ENCODE data around the gene HIGD2A.
"Not testable (repeated sequence)": the region's sequence is repeated elsewhere in the genome, so short reads cannot be mapped to it uniquely, and the experiment has no call there.

Gene HIGD2A

DNA sequence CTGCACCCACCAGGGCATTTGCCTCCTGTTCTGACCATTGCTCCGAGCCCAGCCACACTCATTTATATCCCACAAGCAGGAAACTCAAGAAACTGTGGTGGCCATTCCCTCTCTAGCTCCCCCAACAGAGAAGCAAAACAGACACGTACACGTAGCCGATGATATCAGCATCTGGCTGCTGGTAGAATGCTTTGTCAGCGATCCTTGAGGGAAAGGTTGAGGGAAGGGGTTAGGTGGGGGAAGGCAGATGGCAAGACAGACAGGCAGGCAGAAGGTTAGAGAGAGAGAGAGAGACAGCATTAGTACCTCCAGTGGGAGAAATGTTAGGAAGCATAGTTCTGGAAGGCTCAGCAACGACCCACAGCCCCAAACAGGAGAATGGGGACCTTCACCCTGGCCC lies 7.8 kb downstream of the HIGD2A start:
- DNase-seq = no peak

DNA sequence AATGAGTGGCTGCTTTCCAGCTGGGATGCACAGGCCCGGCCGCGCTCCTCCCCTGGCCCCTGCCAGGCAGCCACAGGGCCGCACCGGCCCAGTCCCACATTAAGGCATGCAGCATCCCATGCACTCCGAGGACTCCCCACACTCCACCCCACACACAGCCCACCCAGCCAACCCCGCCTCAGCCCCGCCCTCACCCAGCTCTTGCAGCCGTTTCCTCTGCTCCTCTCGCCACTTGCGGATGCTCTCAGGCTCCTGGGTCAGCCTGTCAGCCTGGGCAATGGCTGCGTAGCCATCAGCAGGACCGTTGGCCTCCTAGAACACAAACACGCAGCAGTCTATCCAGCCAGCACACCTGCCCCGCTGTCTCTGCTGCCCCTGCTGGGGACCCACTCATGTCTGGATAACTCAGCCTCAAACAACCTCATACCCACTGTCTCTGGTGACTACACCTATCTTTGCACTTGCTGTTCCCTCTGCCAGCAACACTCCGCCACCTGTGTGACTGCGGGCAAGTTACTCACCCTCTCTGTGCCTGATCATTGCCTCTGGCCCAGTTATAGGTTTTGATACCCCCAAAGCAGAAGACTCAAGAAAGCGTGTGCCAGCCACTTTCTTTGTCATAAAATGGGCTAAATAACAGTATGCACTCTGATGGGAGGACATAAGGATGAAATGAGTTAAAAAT lies 9.3 kb downstream of the HIGD2A start:
- no peak for DNase-seq

DNA sequence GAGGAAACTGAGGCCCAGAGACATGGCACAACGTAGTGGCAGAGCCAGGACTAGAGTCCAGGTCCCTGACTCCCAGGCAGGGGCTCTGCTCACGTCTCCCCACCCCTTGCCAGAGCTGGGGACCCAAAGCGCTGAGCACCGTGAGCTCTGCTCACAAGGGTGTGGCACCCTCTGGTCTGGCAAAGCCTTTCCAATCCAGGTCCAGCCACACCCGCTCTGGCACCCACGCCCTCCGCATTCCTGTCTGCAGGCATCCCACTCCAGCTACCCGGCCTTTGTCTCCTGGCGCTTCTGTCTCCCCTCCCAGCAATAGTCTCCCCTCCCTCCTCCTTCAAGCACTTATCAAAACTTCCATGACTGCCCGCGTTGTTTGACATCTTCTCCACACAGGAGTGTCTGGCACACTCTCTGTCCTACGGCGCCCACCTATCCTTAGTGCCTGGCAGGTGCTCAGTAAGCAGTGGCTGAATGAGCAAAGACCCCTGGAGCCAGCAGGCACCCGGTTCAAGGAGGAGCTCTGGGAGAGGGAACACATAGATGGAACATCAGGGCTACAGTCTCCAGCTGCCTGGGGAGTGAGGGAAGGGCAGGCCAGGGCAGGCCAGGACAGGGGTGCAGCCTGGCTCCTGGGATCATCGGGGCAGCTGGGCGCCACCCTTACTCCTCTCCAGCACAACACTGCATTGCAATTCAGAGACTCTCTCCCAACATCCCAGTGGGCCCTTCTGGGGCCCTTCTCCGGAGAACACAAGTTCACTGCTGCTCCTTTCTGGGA lies 12.0 kb downstream of the HIGD2A start:
- DNase-seq = no peak

DNA sequence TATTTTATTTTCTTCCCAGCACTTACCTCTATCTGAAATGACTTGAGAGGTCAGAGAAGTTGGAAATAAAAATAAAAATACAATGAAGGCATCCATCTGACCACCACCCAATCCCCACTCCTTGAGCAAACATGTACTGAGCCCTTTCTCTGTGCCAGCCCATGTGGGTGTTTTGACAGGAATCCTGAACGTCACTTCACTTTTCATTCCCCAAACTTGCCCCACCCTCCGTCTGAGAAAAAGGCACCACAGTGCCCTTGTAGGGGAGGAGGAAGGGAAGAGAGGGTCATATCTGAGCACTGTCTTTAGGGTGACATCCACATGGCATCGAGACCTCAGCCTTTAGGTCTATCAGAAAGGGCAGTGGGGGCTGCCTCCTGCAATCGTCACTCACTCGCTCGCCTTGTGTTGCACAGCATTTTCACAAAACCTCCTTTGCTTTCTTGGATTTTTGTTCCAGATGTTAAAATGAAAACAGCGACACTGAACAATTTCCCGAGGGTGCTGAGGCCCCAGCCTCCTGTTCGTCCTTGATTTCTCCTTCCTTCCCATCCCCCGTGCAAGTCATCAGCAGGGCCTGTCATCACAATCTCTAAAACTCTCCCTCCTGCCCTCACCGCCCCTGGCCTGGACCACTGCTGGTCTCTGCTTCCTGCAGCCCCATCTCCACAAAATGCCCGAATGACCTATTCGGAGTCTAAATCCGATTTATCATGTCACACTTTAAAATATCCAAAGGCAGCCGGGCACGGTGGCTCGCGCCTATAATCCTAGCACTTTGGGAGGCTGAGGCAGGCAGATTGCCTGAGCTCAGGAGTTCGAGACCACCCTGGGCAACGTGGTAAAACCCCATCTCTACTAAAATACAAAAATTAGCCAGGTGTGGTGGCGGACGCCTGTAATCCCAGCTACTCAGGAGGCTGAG lies 13.0 kb downstream of the HIGD2A start:
- DNase-seq = no peak

DNA sequence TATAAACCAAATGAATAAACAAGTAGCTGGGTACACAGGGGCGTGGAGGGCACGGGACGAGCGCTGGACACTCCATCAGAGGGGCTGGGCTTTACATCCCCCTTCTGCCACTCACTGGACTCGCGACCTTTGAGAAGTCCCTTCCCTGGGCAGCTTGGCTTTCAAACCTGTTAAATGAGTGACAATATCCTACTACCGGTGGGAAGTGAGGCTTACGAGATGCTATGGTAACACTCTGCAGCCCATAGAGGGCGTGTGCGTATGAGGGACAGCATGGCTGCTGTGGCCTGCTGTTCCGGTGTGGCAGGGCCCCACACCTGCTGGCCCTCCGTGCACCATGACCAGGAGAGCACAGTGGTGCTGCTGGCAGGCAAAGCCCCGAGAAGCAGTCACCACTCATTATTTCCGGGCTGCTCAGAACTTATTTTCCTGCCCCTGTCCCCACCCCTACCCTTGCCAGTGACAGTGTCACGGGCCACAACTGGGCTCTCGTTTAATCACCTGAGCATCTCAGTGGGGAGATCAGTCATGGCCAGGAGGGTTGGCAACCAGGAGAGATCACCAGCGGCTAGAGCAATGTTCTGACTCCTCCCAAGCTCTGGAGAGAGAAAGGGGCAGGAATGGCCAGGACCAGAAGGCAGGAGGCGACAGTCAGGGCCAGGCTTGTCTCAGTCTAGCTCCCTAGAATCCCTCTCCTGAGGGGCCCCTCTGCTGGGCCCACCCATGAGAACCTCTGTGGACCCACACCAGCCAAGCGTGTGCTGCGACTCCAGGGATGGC lies 17.3 kb downstream of the HIGD2A start:
- DNase-seq = no peak

DNA sequence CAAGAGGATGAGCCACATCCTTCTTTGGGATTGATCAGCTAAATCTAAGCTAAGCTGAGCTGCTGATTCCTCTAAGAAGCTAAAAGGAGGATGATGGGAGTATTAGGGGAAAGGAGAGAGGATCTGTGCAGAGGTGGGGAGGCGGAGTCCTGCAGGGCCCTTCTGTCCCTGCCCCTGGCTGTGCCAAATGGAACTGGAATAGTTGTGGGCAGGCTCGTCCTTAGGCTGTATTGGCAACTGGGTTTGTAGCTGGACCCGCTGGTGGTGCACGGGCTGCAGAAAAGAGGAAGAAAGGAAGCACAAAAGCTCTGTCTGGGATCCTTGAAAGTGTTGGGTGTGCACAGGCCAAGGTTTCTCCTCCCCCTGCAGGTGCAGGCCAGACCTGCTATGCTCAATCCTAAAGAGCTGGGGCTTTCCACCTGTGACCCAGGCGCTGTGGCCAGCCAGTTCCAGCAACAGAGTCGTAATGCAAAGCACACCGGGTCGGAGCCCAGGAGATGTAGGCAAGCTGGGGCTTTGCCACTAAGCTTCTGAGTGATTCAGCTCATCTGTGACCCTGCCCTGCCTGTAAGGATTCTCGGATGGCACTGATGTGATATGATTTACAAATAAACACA lies 18.0 kb downstream of the HIGD2A start:
- no peak for DNase-seq

DNA sequence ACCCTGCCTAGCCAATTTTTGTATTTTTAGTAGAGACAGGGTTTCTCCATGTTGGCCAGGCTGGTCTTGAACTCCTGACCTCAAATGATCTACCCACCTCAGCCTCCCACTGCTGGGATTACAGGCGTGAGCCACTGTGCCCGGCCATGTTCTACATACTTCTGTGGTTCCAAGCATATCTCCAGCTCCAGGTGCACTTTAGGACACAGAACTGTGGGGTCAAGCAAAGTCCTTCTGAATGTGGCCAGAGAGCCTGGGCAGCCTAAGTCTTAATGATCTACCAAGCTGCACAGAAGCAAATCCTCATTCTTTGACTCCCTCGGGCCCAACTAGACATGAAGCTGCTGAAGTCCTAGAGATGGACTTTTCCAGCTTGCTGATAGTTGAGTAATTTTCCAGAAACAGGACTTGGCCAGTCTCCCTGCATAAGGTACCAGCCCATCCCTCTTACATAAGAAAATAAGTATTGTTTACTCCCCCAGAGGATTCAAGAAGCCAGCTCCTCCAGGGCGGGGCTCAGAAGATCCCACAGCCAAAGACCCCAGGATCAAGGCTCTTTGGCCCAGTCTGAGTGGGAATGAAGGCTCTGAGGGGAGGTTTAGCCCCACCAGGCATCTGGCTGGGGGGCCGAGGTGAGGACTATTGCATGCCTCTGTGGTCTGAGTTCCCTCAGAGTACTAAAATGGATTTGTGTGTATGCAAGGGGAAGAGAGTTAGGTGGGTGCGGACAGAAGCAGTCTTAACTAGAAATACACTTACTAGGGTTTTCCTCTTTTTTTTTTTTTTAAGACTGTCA lies 19.1 kb downstream of the HIGD2A start:
- DNase-seq = no peak

DNA sequence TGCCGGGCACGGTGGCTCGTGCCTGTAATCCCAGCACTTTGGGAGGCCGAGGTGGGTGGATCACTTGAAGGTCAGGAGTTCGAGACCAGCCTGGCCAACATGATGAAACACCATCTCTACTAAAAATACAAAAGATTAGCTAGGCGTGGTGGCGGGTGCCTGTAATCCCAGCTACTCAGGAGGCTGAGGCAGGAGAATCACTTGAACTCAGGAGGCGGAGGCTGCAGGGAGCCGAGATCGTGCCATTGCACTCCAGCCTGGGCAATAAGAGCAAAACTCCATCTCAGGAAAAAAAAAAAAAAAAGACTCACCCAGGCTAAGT lies 19.7 kb downstream of the HIGD2A start:
- DNase-seq = not testable (repeated sequence)

DNA sequence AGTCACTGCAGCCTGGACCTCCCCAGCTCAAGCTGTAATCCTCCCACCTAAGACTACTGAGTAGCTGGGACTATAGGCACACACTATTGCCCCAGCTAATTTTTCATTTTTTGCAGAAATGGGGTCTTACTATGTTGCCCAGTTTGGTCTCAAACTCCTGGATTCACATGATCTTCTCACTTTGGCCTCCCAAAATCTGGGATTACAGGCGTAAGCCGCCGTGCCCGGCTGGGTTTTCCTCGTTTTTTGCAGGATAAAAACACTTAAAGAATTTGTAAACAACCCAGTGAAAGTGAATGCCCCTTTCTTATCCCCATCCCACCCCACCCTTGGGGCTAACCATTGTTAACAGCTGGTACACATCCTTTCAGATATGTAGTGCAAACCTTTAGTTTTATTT lies 20.0 kb downstream of the HIGD2A start:
- DNase-seq = no peak

DNA sequence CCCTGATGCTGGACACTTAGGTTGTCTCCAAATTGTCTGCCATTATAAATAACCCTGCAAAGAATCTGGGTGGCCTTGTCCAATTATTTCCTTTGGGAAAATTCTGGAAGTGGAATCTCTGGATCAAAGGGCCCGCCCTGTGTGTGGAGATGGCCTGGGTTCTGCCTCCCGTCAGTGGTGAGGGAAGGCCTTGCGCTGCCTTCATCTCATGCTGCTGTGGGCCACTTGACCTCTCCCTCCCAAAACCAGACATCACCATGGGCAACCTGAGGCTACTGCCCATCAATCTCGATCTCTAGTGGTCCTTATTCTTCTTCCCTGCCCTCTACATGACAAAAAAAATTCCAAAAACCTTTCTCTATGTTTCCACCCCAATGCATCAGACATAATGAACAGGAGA lies 21.2 kb downstream of the HIGD2A start:
- no peak for DNase-seq

DNA sequence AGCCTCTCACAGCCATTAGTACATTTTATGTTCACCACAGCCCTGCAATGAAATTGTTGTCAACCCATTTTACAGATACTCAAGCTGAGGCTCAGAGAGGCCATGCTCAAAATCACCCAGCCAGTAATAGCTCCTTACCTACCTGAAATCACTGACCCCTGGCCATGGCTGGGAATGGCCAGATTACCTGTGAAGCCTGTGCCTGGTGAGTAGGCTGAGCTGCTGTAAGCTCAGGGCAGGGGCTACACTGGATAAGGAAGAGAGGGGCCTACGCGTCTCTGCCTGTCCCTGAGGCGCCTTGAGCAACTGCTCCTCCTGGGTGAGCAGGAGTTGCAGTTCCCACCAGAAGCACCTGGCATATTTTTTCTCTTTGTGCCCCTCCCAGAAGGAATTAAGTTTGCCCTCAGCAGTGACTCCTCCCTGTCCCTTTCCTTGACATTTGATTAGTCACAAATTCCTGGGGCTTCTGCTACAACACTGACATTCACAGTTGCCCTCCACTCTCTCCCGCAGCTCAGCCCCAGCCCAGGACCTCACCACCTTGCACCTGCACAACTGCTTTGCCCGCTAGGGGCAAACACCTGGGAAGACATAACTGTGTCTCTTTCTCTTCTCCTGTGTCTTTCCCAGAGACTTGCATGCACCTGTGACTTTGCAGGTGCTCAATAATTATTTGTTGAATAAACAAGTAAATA lies 22.1 kb downstream of the HIGD2A start:
- no peak for DNase-seq

DNA sequence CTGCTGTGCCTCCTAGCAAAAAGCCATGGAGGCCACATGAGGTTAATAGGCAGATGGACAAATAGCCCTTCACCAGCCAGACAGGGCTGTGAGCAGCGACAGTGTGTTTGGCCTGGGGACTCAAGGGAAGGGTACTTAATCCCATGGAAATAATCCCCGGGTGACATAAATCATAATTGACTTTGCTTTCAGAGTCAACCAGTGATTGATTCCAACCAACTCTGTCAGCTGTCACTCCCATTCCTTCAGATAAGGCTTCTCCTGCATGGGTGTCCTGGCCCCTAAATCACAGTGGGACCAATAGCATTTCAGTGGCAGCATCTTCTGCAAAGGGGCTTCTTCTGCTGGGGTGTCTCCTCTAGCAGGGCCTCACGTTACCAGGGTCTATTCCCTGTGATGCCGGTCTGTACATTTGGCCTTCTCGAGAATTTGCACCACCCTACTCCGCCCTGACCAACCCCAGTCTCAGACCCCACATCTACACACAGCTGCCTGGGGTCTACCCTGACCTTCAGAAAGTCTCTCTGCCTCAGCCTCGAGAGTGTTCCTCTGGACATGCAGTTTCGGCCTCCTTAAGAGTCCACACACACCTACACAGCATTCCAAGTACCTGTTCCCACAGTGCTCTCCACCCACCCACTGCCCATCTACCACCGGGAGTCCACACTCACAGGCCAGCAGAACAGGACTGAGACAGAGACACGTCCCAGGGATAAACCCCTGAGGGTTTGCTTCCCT lies 24.1 kb downstream of the HIGD2A start:
- DNase-seq = no peak

DNA sequence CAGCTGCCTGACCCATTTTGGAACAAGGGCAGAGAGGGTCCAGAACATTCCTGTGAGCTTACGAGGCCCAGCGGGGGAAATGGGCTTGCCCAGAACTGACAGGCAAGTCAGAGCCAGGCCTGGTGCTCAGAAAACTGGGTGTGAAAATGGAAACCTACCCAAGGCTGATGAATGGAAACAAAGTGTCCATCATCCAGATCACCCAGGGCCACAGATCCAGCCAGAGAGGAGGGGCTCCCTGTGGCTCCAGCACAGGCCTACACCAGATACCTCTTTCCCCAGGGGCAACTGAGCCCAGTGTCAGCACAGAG lies 24.7 kb downstream of the HIGD2A start:
- no peak for DNase-seq

DNA sequence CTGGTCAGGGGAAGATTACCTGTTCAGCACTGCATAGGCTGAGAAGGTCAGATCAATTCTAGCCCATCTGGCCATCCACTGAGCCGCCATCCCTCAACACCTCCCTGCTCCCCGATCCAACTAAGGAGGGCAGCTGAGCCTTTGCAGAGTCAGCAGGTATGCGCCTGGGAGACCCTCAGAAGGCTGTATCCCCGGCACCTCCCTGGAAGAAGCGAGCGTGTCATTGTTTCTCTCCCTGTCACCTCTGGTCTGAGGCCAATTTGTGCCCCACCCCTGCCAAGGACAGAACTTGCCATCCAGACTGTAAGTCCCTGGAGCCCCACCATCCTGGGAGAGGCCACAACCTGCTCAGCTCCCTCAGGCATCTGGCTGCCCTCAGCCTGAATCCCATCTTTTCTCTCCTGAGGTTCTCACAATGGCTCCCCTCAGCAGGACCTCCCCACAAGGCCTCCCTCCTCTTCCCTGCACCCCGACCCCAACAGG lies 25.2 kb downstream of the HIGD2A start:
- DNase-seq = no peak

DNA sequence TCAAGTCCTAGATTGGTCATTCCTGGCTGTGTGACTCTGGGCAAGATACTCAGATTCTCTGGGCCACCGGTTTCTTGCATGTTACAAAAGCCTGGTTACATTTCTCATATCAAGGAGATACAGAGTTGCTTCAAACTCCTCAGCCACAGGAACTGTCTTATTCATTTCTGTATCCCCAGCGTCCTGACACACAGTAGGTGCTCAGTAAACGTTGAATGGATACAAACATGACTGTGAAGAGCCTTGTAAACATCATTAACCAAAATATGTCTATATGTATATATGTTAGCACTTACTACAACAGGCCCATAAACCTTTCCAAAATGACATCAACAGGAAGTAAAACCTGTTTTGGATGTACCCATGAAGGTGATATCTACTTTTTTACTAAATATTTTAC lies 26.2 kb downstream of the HIGD2A start:
- no peak for DNase-seq

DNA sequence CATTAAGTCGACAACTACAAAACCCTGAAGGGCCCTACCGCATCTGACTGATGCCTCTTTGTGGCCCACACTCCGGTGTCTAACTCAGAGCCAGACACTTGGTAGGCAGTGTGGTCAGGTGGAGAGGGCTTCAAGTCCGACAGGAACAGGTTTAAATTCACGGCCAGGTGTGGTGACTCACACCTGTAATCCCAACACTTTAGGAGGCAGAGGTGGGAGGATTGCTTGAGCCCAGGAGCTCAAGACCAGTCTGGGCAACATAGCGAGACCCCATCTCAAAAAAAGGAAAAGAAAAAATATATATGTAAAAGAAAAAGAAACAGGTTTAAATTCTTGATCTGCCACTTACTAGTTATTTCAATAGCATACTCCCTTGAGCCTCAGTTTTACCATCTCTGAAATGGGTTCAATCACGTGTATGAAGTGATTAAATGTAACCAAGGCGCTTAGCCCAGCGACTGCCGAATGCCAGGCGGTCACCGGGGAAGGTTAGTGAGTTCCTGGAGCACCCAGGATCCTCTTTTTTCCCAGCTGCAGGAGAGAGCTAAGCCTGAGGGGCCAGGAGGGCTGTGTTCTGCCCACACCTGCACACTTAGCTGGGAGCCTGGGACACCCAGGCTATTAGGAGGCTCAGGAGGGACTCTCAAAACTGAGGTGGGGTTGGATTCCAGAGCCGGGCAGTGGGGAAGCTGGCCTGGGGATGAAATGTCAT lies 26.8 kb downstream of the HIGD2A start:
- DNase-seq = no peak

DNA sequence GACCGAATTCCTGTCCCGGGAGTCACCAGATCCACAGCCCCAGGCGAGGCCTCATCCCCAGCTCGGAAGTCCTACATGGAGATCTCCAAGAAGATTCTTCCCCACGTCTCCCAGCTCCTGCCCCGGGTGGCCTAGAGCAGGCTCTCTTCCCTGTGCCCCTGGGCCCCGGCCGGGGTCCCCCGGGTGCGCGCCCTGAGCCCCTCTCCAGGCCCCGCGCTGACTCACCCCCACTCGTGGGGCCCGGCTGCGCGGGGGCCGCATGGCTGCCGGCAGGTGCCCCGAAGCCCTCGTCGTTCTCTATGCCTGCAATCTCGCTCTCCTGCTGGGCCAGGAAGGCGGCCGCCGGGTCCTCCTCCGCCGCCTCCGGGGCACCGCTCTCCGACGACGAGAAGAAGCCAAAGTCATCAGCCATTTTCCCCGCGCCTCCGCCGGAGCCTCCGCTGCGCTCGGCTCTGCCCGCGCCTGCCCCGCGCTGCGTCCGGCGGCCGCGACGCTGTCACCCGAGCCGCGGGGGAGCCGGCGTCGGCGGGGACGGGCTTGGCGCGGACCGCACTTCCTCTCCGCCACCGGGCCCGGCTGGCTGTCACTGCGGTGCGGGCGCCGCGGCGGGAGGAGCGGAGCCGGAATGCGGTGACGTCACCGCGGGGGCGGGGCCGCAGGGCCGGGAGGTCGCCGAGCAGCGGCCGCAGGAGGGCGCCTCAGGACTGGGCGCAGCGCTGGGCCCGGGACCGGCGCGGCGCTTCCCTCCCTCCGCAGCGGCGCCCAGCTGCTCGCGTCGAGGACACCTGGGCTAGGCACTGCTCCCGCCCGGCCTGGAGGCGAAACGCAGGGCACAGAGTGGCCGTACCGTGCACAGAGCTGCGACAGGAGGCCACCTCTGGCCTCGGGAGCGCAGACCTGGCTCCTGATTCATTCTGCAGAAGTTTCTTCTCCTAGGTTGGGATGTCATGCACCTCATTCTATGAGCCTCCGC lies 27.7 kb downstream of the HIGD2A start, which contains the start of gene CLTB:
CLTB (minus strand) TSS at position 588 of the 973 bp plus-strand sequence; CDS start at position 412, 176 bp downstream.
- peak; percentile 68 for DNase-seq

DNA sequence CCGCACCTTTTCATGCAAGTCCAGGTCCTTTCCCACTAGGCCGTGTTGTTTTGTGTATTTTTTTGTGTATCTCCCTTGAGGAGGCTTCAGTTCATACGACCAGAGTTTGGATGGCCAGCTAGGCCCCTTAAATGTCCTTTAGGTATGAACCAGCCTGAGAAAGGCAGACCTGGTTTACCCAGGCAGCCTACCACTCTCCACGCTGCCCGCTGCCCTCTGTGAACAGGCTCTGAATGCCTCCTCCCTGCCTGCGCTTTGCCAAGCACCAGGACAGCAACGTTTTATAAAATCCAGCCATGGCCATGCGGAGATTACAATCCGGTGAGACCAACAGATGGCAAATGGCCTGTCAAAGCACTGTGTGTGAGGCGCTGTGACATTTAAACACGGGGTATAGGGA lies 28.4 kb downstream of the HIGD2A start:
- no peak for DNase-seq

All from SHP77 treated with DMSO at 0.1 percent for 48 hours (cell line).